HT-29 (cell line): ENCODE results near the gene CLMN. TPM values are rescaled to one million over a fixed set of nuclear protein-coding genes. Genes with fewer than 3 reads are reported as not detected.
A peak's percentile ranks its signal among the peaks of the same experiment; 100 is the strongest.
"Not testable (repeated sequence)": the region's sequence is repeated elsewhere in the genome, so short reads cannot be mapped to it uniquely, and the experiment has no call there.

ENCODE experiments used
- DNase-seq: peaks from one replicate; pipeline ENCODE4 v3.0.0-alpha.2; 2015; ENCODE audit warnings: low spot score
- total RNA-seq: library from RNA; depleted of rRNA; stranded (reverse); fragments of >200 nt; shearing (Covaris generic); gene quantifications from 2 replicates; pipeline ENCODE4 v1.2.3, GENCODE V29; 2014

The CLMN gene
- total RNA-seq, 1 experiment from 2014 or later, result 4.4 TPM

GRCh38 chr14:95195031-95195430 is 124.7 kb downstream of the CLMN start:
- DNase-seq, result no peak

- no peak for DNase-seq
These were observed 126.6 kb downstream of the CLMN start for GRCh38 chr14:95193081-95193480.

GRCh38 chr14:95192311-95192710 is 127.4 kb downstream of the CLMN start:
- no peak for DNase-seq

GRCh38 chr14:95191445-95192199 is 128.1 kb downstream of the CLMN start:
- DNase-seq, result no peak

- DNase-seq, result no peak
These were observed 128.9 kb downstream of the CLMN start for GRCh38 chr14:95190857-95191256.

GRCh38 chr14:95190346-95190840 is 129.3 kb downstream of the CLMN start:
- no peak for DNase-seq

GRCh38 chr14:95189367-95190132 is 130.2 kb downstream of the CLMN start:
- no peak for DNase-seq

- DNase-seq, result no peak
These were observed 131.3 kb downstream of the CLMN start for GRCh38 chr14:95188380-95188779.

GRCh38 chr14:95185767-95186392 is 133.8 kb downstream of the CLMN start:
- no peak for DNase-seq

GRCh38 chr14:95185033-95185766 is 134.5 kb downstream of the CLMN start:
- DNase-seq, result no peak

- no peak for DNase-seq
These were observed 135.3 kb downstream of the CLMN start for GRCh38 chr14:95184413-95184790.

GRCh38 chr14:95183532-95184412 is 135.9 kb downstream of the CLMN start:
- DNase-seq, result peak; percentile 10

- no peak for DNase-seq
These were observed 136.6 kb downstream of the CLMN start for GRCh38 chr14:95183082-95183481.

GRCh38 chr14:95182379-95182778 is 137.3 kb downstream of the CLMN start:
- no peak for DNase-seq

GRCh38 chr14:95180966-95181741 is 138.6 kb downstream of the CLMN start:
- no peak for DNase-seq

- DNase-seq, result not testable (repeated sequence)
These were observed 144.0 kb downstream of the CLMN start for GRCh38 chr14:95175670-95176069.

GRCh38 chr14:95174184-95174792 is 145.4 kb downstream of the CLMN start:
- no peak for DNase-seq

- DNase-seq, result no peak
These were observed 146.2 kb downstream of the CLMN start for GRCh38 chr14:95173518-95173917.

GRCh38 chr14:95167177-95167576 is 152.5 kb downstream of the CLMN start:
- no peak for DNase-seq
